Measurements from ENCODE around the gene IL17B. TPM values are rescaled to one million over a fixed set of nuclear protein-coding genes. Genes with fewer than 3 reads are reported as not detected.

IL17B gene
- total RNA-seq, 1 experiment from 2014 or later = not detected

GRCh38 chr5:149367249-149367971, 11.7 kb downstream of the IL17B start:
- TF ChIP-seq NR1H2 (CRISPR knock-in tag; IDR thresholded peaks at IDR 0.05) (no peak), FOXJ3 (CRISPR knock-in tag; IDR thresholded peaks at IDR 0.05; ENCODE audit: borderline replicate concordance) (no peak), ETV6 (CRISPR knock-in tag; IDR thresholded peaks at IDR 0.05) (no peak), ZNF263 (CRISPR knock-in tag; IDR thresholded peaks at IDR 0.05; ENCODE audit: low read depth) (no peak), FOXP1 (CRISPR knock-in tag; IDR thresholded peaks at IDR 0.05; ENCODE audit: borderline replicate concordance) (peak; percentile 49; the same call in 1 of the 2 replicates), CREM (CRISPR knock-in tag; IDR thresholded peaks at IDR 0.05) (no peak), HMGXB4 (CRISPR knock-in tag; IDR thresholded peaks at IDR 0.05) (peak; percentile 45; the same call in 1 of the 2 replicates), ZNF121 (CRISPR knock-in tag; IDR thresholded peaks at IDR 0.05) (no peak), NFE2L1 (CRISPR knock-in tag; IDR thresholded peaks at IDR 0.05) (no peak)
- TF ChIP-seq, protein P1, sequence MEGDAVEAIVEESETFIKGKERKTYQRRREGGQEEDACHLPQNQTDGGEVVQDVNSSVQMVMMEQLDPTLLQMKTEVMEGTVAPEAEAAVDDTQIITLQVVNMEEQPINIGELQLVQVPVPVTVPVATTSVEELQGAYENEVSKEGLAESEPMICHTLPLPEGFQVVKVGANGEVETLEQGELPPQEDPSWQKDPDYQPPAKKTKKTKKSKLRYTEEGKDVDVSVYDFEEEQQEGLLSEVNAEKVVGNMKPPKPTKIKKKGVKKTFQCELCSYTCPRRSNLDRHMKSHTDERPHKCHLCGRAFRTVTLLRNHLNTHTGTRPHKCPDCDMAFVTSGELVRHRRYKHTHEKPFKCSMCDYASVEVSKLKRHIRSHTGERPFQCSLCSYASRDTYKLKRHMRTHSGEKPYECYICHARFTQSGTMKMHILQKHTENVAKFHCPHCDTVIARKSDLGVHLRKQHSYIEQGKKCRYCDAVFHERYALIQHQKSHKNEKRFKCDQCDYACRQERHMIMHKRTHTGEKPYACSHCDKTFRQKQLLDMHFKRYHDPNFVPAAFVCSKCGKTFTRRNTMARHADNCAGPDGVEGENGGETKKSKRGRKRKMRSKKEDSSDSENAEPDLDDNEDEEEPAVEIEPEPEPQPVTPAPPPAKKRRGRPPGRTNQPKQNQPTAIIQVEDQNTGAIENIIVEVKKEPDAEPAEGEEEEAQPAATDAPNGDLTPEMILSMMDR (IDR thresholded peaks at IDR 0.05) = peak; percentile 65; the same call in 1 of the 2 replicates
- no peaks in the 10 kb centered on the region; the same call in 1 of the 2 replicates for H3K36me3 Mint-ChIP-seq
- ATAC-seq (peak; percentile 85), DNase-seq (ENCODE audit: low spot score) (peak; percentile 87)
- no peaks in the 10 kb centered on the region for H3K9me3 Mint-ChIP-seq
- no peaks in the 10 kb centered on the region for H3K27me3 Mint-ChIP-seq (ENCODE audit: low read depth)
- peaks cover 15% of the 10 kb centered on the region for H3K4me1 Mint-ChIP-seq
- H3K4me3 Mint-ChIP-seq = no peak overlapping the region
- CTCF ChIA-PET = interaction anchor here (0.5 to 8.6 kb wide), 59 partner anchors 10 to 251 kb away, joined by 3 to 146 read pairs (median 4); partner anchors contain the start of genes ARHGEF37, CSNK1A1, GRPEL2 and IL17B
- no peak overlapping the region for H3K27ac Mint-ChIP-seq
- POLR2A ChIA-PET = interaction anchor here (0.7 to 1.5 kb wide), 3 partner anchors 10 to 61 kb away, joined by 3 to 5 read pairs (median 3); partner anchors contain the start of gene PCYOX1L

- H3K4me3 Mint-ChIP-seq = no peak overlapping the region
- DNase-seq (ENCODE audit: low spot score) = no peak
- ATAC-seq = no peak
- CTCF ChIA-PET = interaction anchor here (0.8 to 8.6 kb wide), 19 partner anchors 9 to 252 kb away, joined by 3 to 146 read pairs (median 7); partner anchors contain the start of genes ARHGEF37, IL17B and PCYOX1L
- no peak for TF ChIP-seq ZNF396 (CRISPR knock-in tag; IDR thresholded peaks at IDR 0.05; ENCODE audit: borderline replicate concordance)
- TF ChIP-seq TEAD1 (CRISPR knock-in tag; IDR thresholded peaks at IDR 0.05) = no peak
- no peak for TF ChIP-seq CBFB (CRISPR knock-in tag; IDR thresholded peaks at IDR 0.05; ENCODE audit: low read depth)
- TF ChIP-seq ETV6 (CRISPR knock-in tag; IDR thresholded peaks at IDR 0.05) = no peak
- no peak for TF ChIP-seq ZNF281 (CRISPR knock-in tag; IDR thresholded peaks at IDR 0.05)
- no peak for TF ChIP-seq JAZF1 (CRISPR knock-in tag; IDR thresholded peaks at IDR 0.05)
- no peak for TF ChIP-seq ZNF138 (CRISPR knock-in tag; conservative IDR thresholded peaks at IDR 0.05)
- TF ChIP-seq GABPB1 (CRISPR knock-in tag; IDR thresholded peaks at IDR 0.05) = no peak
- no peak for TF ChIP-seq IRF1 (CRISPR knock-in tag; IDR thresholded peaks at IDR 0.05)
- no peak for TF ChIP-seq FOXK1 (CRISPR knock-in tag; IDR thresholded peaks at IDR 0.05)
- no peak for TF ChIP-seq ATF1 (CRISPR knock-in tag; IDR thresholded peaks at IDR 0.05)
- TF ChIP-seq ZNF232 (CRISPR knock-in tag; IDR thresholded peaks at IDR 0.05) = no peak
- TF ChIP-seq FOXJ3 (CRISPR knock-in tag; IDR thresholded peaks at IDR 0.05; ENCODE audit: borderline replicate concordance) = no peak
- no peak for TF ChIP-seq ESRRA (CRISPR knock-in tag; IDR thresholded peaks at IDR 0.05; ENCODE audit: borderline replicate concordance)
- TF ChIP-seq, protein P2, sequence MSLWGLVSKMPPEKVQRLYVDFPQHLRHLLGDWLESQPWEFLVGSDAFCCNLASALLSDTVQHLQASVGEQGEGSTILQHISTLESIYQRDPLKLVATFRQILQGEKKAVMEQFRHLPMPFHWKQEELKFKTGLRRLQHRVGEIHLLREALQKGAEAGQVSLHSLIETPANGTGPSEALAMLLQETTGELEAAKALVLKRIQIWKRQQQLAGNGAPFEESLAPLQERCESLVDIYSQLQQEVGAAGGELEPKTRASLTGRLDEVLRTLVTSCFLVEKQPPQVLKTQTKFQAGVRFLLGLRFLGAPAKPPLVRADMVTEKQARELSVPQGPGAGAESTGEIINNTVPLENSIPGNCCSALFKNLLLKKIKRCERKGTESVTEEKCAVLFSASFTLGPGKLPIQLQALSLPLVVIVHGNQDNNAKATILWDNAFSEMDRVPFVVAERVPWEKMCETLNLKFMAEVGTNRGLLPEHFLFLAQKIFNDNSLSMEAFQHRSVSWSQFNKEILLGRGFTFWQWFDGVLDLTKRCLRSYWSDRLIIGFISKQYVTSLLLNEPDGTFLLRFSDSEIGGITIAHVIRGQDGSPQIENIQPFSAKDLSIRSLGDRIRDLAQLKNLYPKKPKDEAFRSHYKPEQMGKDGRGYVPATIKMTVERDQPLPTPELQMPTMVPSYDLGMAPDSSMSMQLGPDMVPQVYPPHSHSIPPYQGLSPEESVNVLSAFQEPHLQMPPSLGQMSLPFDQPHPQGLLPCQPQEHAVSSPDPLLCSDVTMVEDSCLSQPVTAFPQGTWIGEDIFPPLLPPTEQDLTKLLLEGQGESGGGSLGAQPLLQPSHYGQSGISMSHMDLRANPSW (CRISPR knock-in tag; conservative IDR thresholded peaks at IDR 0.05; ENCODE audit: low read depth) = no peak
- H3K27me3 Mint-ChIP-seq (ENCODE audit: low read depth) = no peaks in the 10 kb centered on the region
- H3K27ac Mint-ChIP-seq = no peak overlapping the region
- H3K36me3 Mint-ChIP-seq = no peaks in the 10 kb centered on the region; the same call in 1 of the 2 replicates
- POLR2A ChIA-PET = no interaction called here
- H3K4me1 Mint-ChIP-seq = peaks cover 15% of the 10 kb centered on the region
- H3K9me3 Mint-ChIP-seq = no peaks in the 10 kb centered on the region
These were observed 12.8 kb downstream of the IL17B start for GRCh38 chr5:149366169-149366729.
